A549 (cell line): ENCODE results near the gene HIVEP1. TPM values are rescaled to one million over a fixed set of nuclear protein-coding genes. Genes with fewer than 3 reads are reported as not detected.
A peak's percentile ranks its signal among the peaks of the same experiment; 100 is the strongest.

Source experiments
- ATAC-seq, 2 experiments: fragments of 200-7000 bp in 1 of 2; fragments of >200 bp in 1 of 2; cut with Nextera tagmentation in 1 of 2; cut with Tn5 transposase in 1 of 2; 3 replicates each; pipeline versions ENCODE4 v1.8.0 to v1.9.1; 2018 to 2020; ENCODE audit warnings: mild to moderate bottlenecking in 1 of 2, moderate library complexity in 1 of 2
- CTCF ChIA-PET: fragments of 300-600 bp; sonication (Branson Sonifier 250); formaldehyde crosslinking; extraction: SDS; loops from one replicate; lab custom pipeline; 2021; ENCODE audit warnings: antibody characterized with exemption, inconsistent platforms; lab: Yijun Ruan, JAX
- POLR2A ChIA-PET: fragments of 350-600 bp; formaldehyde crosslinking; extraction: SDS; loops from one replicate; lab custom pipeline; 2021; ENCODE audit warnings: antibody characterized with exemption, inconsistent platforms; lab: Yijun Ruan, JAX
- DNase-seq, 2 experiments: peaks; one replicate each; pipeline versions ENCODE4 v3.0.0 to v3.0.0-alpha.2; 2011 to 2016; ENCODE audit warnings: low read depth in 1 of 2, low spot score in 1 of 2
- FAIRE-seq: peaks from 2 replicates; lab custom pipeline; 2011; peaks lifted over from hg19 to GRCh38; lab: Jason Lieb, UNC
- H3K27ac ChIP-seq, 2 experiments: fragments of >200 bp; sonication (Bioruptor Twin); formaldehyde crosslinking; 3 replicates each; pipeline ENCODE4 v1.5.1; 2016 to 2017
- H3K4me1 ChIP-seq: fragments of >200 bp; sonication (Bioruptor Twin); formaldehyde crosslinking; 3 replicates; pipeline ENCODE4 v1.6.1; 2016
- H3K4me2 ChIP-seq: fragments of >200 bp; sonication (Bioruptor Twin); formaldehyde crosslinking; 3 replicates; pipeline ENCODE4 v1.6.1; 2016
- H3K4me3 ChIP-seq: fragments of >200 bp; sonication (Bioruptor Twin); formaldehyde crosslinking; 3 replicates; pipeline ENCODE4 v1.5.1; 2016
- H3K9me3 ChIP-seq: fragments of >200 bp; sonication (Bioruptor Twin); formaldehyde crosslinking; 3 replicates; pipeline ENCODE4 v1.6.1; 2016
- BHLHE40 ChIP-seq: IDR thresholded peaks from 2 replicates; pipeline ENCODE4 v1.6.1; 2012; ENCODE audit warnings: low read depth, low read length, inconsistent platforms
- CEBPB ChIP-seq, 2 experiments: fragments of >200 bp in 1 of 2; sonication (Bioruptor Twin) in 1 of 2; formaldehyde crosslinking in 1 of 2; IDR thresholded peaks; 2 replicates each; pipeline ENCODE4 v1.6.1; 2012 to 2016
- CHD4 ChIP-seq: fragments of 200-600 bp; sonication (generic); IDR thresholded peaks from 2 replicates; pipeline ENCODE4 v1.6.1; 2016; ENCODE audit warnings: antibody characterized with exemption, mild to moderate bottlenecking, borderline replicate concordance
- EHMT2 ChIP-seq: fragments of 200-600 bp; sonication (generic); IDR thresholded peaks from 2 replicates; pipeline ENCODE4 v1.6.1; 2016; ENCODE audit warnings: antibody characterized with exemption, low read depth, mild to moderate bottlenecking, moderate library complexity
- ESRRA ChIP-seq: fragments of 150-350 bp; IDR thresholded peaks from 2 replicates; pipeline ENCODE4 v1.6.1; 2014; ENCODE audit warnings: mild to moderate bottlenecking, low read length, borderline replicate concordance
- FOSL2 ChIP-seq, 2 experiments: fragments of 450-650 bp in 1 of 2; fragments of >200 bp in 1 of 2; sonication (Bioruptor Twin) in 1 of 2; formaldehyde crosslinking; IDR thresholded peaks; 2 replicates each; pipeline versions ENCODE4 v1.5.0 to v1.6.1; 2016 to 2020; ENCODE audit warnings: mild to moderate bottlenecking in 1 of 2, moderate library complexity in 1 of 2
- GATA3 ChIP-seq: IDR thresholded peaks from 2 replicates; pipeline ENCODE4 v1.6.1; 2012; ENCODE audit warnings: borderline replicate concordance
- HDAC2 ChIP-seq: fragments of 200-600 bp; sonication (generic); IDR thresholded peaks from 2 replicates; pipeline ENCODE4 v1.6.1; 2016
- HOXA7 ChIP-seq: fragments of 250-450 bp; sonication (Bioruptor Pico); IDR thresholded peaks from 2 replicates; pipeline ENCODE4 v1.5.0; 2020; ENCODE audit warnings: mild to moderate bottlenecking, moderate library complexity
- JUN ChIP-seq, 2 experiments: fragments of >200 bp; sonication (Bioruptor Twin); formaldehyde crosslinking; IDR thresholded peaks; 2 replicates in 1 of 2; 3 replicates in 1 of 2; pipeline ENCODE4 v1.6.1; 2016 to 2017
- KDM1A ChIP-seq: fragments of 200-600 bp; sonication (generic); IDR thresholded peaks from 2 replicates; pipeline ENCODE4 v1.6.1; 2016; ENCODE audit warnings: low read depth, mild to moderate bottlenecking
- KDM5A ChIP-seq: fragments of 200-600 bp; sonication (generic); IDR thresholded peaks from 2 replicates; pipeline ENCODE4 v1.6.1; 2016; ENCODE audit warnings: antibody characterized with exemption, mild to moderate bottlenecking
- MAZ ChIP-seq: fragments of 150-350 bp; IDR thresholded peaks from 2 replicates; pipeline ENCODE4 v1.6.1; 2014; ENCODE audit warnings: antibody characterized with exemption, low read depth, low read length, borderline replicate concordance
- NR3C1 ChIP-seq: fragments of >200 bp; sonication (Bioruptor Twin); formaldehyde crosslinking; IDR thresholded peaks from 3 replicates; pipeline ENCODE4 v1.6.1; 2017
- PBX3 ChIP-seq: IDR thresholded peaks from 2 replicates; pipeline ENCODE4 v1.6.1; 2012
- RAD21 ChIP-seq, 2 experiments: fragments of >200 bp in 1 of 2; sonication (Bioruptor Twin) in 1 of 2; formaldehyde crosslinking in 1 of 2; IDR thresholded peaks in 1 of 2; conservative IDR thresholded peaks in 1 of 2; 2 replicates in 1 of 2; 3 replicates in 1 of 2; pipeline ENCODE4 v1.6.1; 2012 to 2018; ENCODE audit warnings: inconsistent platforms in 1 of 2
- SMC3 ChIP-seq: fragments of >200 bp; sonication (Bioruptor Twin); formaldehyde crosslinking; IDR thresholded peaks from 3 replicates; pipeline ENCODE4 v1.6.1; 2018; ENCODE audit warnings: inconsistent platforms
- TFCP2L1 ChIP-seq: fragments of 250-450 bp; sonication (Bioruptor Pico); IDR thresholded peaks from 2 replicates; pipeline ENCODE4 v1.5.0; 2021; ENCODE audit warnings: mild to moderate bottlenecking
- USF2 ChIP-seq: fragments of 450-650 bp; IDR thresholded peaks from 2 replicates; pipeline ENCODE4 v1.6.1; 2014; ENCODE audit warnings: antibody characterized with exemption
- ZC3H11A ChIP-seq: fragments of 450-650 bp; IDR thresholded peaks from 2 replicates; pipeline ENCODE4 v1.6.1; 2014; ENCODE audit warnings: antibody characterized with exemption, mild to moderate bottlenecking
- ZNF302 ChIP-seq: fragments of 250-450 bp; sonication (Bioruptor Pico); IDR thresholded peaks from 2 replicates; pipeline ENCODE4 v1.9.0; 2021; ENCODE audit warnings: inconsistent platforms, mild to moderate bottlenecking, moderate library complexity
- WGBS: methylation state at CpG from one replicate; pipeline ENCODE4 v1.1.6; 2017; ENCODE audit errors: missing lambda C conversion rate; 5-methylcytosine and 5-hydroxymethylcytosine counted together
- polyA plus RNA-seq, 4 experiments: library from polyadenylated mRNA; depleted of rRNA in 3 of 4; stranded (reverse); fragments of >200 nt; fragmentation: RNase III in 1 of 4; extraction: RNeasy Plus Mini Kit Qiagen cat#74134 plus additional on column Dnase treatment in 1 of 4; gene quantifications; 2 replicates in 3 of 4; 3 replicates in 1 of 4; pipeline ENCODE4 v1.2.3, GENCODE V29; 2011 to 2017
- TF ChIP-seq, protein P1 (sequence below): fragments of 250-450 bp; sonication (Bioruptor Pico); IDR thresholded peaks from 2 replicates; pipeline ENCODE4 v1.5.0; 2021; ENCODE audit warnings: mild to moderate bottlenecking, moderate library complexity, borderline replicate concordance
- TF ChIP-seq, protein P2 (sequence below): fragments of >200 bp; sonication (Bioruptor Twin); formaldehyde crosslinking; IDR thresholded peaks from 3 replicates; pipeline ENCODE4 v1.6.1; 2016
- TF ChIP-seq, protein P3 (sequence below): fragments of >200 bp; sonication (Bioruptor Twin); formaldehyde crosslinking; IDR thresholded peaks from 3 replicates; pipeline ENCODE4 v1.5.1; 2016
- TF ChIP-seq, protein P4 (sequence below): fragments of 200-600 bp; sonication (generic); IDR thresholded peaks from 2 replicates; pipeline ENCODE4 v1.6.1; 2016; ENCODE audit warnings: antibody characterized with exemption, mild to moderate bottlenecking, moderate library complexity

The HIVEP1 gene
- polyA plus RNA-seq, 2 of the 4 experiments (the other 2 are of a cell fraction), result 5.8 to 10.5 TPM

GRCh38 chr6:12151433-12151820 is 139.3 kb downstream of the HIVEP1 start:
- H3K4me3 ChIP-seq, result no peak overlapping the region
- peak overlapping the region; percentile 21 to 24; a peak in 2 of 6 replicates for H3K27ac ChIP-seq
- ChIA-PET POLR2A (no interaction called here), CTCF (interaction anchor here (1.2 to 1.7 kb wide), 2 partner anchors 11 to 83 kb away, joined by 4 read pairs; no protein-coding TSS in a partner anchor)
- H3K4me1 ChIP-seq, result peaks cover 51% of the 10 kb centered on the region
- TF ChIP-seq KDM1A (no peak), GATA3 (no peak), CEBPB (IDR thresholded peaks at IDR 0.05) (no peak), ZNF302 (CRISPR knock-in tag) (no peak), BHLHE40 (no peak), TFCP2L1 (CRISPR knock-in tag) (no peak), ESRRA (no peak), PBX3 (no peak), ZC3H11A (no peak), RAD21 (conservative IDR thresholded peaks at IDR 0.05 in 1 of 2, IDR thresholded peaks at IDR 0.05 in 1 of 2) (no peak), USF2 (no peak), KDM5A (no peak), JUN (IDR thresholded peaks at IDR 0.05) (no peak), MAZ (no peak)
- no peaks in the 10 kb centered on the region for H3K9me3 ChIP-seq
- 84% methylated on average over 2 of the region's 2 CpGs for whole genome bisulfite sequencing
- H3K4me2 ChIP-seq, result peak overlapping the region; percentile 39
- no peak for FAIRE-seq
- no peak for ATAC-seq
- no peak for DNase-seq

- WGBS, result 79% methylated on average over 9 of the region's 9 CpGs
- ChIA-PET POLR2A (no interaction called here), CTCF (interaction anchor here (0.8 to 1.7 kb wide), 4 partner anchors 11 to 137 kb away, joined by 3 to 4 read pairs (median 4); no protein-coding TSS in a partner anchor)
- Histone ChIP-seq H3K4me1 (peaks cover 47% of the 10 kb centered on the region), H3K27ac (no peak overlapping the region), H3K9me3 (no peaks in the 10 kb centered on the region), H3K4me2 (no peak overlapping the region), H3K4me3 (no peak overlapping the region)
- TF ChIP-seq EHMT2 (no peak), CHD4 (no peak), HOXA7 (CRISPR knock-in tag) (no peak), SMC3 (no peak), FOSL2 (IDR thresholded peaks at IDR 0.05) (no peak), FOSL2 (CRISPR knock-in tag; IDR thresholded peaks at IDR 0.05) (no peak), KDM1A (no peak), HDAC2 (no peak), NR3C1 (no peak)
- TF ChIP-seq, protein P1, sequence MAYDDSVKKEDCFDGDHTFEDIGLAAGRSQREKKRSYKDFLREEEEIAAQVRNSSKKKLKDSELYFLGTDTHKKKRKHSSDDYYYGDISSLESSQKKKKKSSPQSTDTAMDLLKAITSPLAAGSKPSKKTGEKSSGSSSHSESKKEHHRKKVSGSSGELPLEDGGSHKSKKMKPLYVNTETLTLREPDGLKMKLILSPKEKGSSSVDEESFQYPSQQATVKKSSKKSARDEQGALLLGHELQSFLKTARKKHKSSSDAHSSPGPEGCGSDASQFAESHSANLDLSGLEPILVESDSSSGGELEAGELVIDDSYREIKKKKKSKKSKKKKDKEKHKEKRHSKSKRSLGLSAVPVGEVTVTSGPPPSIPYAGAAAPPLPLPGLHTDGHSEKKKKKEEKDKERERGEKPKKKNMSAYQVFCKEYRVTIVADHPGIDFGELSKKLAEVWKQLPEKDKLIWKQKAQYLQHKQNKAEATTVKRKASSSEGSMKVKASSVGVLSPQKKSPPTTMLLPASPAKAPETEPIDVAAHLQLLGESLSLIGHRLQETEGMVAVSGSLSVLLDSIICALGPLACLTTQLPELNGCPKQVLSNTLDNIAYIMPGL (CRISPR knock-in tag), result no peak
- TF ChIP-seq, protein P2, sequence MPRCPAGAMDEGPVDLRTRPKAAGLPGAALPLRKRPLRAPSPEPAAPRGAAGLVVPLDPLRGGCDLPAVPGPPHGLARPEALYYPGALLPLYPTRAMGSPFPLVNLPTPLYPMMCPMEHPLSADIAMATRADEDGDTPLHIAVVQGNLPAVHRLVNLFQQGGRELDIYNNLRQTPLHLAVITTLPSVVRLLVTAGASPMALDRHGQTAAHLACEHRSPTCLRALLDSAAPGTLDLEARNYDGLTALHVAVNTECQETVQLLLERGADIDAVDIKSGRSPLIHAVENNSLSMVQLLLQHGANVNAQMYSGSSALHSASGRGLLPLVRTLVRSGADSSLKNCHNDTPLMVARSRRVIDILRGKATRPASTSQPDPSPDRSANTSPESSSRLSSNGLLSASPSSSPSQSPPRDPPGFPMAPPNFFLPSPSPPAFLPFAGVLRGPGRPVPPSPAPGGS, result no peak
- TF ChIP-seq, protein P3, sequence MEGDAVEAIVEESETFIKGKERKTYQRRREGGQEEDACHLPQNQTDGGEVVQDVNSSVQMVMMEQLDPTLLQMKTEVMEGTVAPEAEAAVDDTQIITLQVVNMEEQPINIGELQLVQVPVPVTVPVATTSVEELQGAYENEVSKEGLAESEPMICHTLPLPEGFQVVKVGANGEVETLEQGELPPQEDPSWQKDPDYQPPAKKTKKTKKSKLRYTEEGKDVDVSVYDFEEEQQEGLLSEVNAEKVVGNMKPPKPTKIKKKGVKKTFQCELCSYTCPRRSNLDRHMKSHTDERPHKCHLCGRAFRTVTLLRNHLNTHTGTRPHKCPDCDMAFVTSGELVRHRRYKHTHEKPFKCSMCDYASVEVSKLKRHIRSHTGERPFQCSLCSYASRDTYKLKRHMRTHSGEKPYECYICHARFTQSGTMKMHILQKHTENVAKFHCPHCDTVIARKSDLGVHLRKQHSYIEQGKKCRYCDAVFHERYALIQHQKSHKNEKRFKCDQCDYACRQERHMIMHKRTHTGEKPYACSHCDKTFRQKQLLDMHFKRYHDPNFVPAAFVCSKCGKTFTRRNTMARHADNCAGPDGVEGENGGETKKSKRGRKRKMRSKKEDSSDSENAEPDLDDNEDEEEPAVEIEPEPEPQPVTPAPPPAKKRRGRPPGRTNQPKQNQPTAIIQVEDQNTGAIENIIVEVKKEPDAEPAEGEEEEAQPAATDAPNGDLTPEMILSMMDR, result no peak
- TF ChIP-seq, protein P4, sequence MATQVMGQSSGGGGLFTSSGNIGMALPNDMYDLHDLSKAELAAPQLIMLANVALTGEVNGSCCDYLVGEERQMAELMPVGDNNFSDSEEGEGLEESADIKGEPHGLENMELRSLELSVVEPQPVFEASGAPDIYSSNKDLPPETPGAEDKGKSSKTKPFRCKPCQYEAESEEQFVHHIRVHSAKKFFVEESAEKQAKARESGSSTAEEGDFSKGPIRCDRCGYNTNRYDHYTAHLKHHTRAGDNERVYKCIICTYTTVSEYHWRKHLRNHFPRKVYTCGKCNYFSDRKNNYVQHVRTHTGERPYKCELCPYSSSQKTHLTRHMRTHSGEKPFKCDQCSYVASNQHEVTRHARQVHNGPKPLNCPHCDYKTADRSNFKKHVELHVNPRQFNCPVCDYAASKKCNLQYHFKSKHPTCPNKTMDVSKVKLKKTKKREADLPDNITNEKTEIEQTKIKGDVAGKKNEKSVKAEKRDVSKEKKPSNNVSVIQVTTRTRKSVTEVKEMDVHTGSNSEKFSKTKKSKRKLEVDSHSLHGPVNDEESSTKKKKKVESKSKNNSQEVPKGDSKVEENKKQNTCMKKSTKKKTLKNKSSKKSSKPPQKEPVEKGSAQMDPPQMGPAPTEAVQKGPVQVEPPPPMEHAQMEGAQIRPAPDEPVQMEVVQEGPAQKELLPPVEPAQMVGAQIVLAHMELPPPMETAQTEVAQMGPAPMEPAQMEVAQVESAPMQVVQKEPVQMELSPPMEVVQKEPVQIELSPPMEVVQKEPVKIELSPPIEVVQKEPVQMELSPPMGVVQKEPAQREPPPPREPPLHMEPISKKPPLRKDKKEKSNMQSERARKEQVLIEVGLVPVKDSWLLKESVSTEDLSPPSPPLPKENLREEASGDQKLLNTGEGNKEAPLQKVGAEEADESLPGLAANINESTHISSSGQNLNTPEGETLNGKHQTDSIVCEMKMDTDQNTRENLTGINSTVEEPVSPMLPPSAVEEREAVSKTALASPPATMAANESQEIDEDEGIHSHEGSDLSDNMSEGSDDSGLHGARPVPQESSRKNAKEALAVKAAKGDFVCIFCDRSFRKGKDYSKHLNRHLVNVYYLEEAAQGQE, result no peak
- no peak for DNase-seq
- FAIRE-seq, result no peak
- ATAC-seq, result no peak
Observed at GRCh38 chr6:12152023-12152970, 140.2 kb downstream of the HIVEP1 start.
